GM19035 (cell line): ENCODE results near the gene DEAF1.
"Not testable (repeated sequence)": the region's sequence is repeated elsewhere in the genome, so short reads cannot be mapped to it uniquely, and the experiment has no call there.

ENCODE experiments used
- ATAC-seq: cut with Tn5 transposase; IDR thresholded peaks from one replicate; pipeline ENCODE4 v1.9.1; 2021; ENCODE audit not compliant: unreplicated experiment

DEAF1 gene

GRCh38 chr11:653136-653535, 41.9 kb downstream of the DEAF1 start:
- ATAC-seq, result not testable (repeated sequence)

GRCh38 chr11:650482-650881, 44.5 kb downstream of the DEAF1 start:
- no peak for ATAC-seq

- not testable (repeated sequence) for ATAC-seq
Measured at GRCh38 chr11:647672-648158, 47.3 kb downstream of the DEAF1 start.

- ATAC-seq, result no peak
Measured at GRCh38 chr11:646214-646613, 48.8 kb downstream of the DEAF1 start.

GRCh38 chr11:645536-645935, 49.5 kb downstream of the DEAF1 start:
- no peak for ATAC-seq

GRCh38 chr11:643849-644738, 50.9 kb downstream of the DEAF1 start:
- no peak for ATAC-seq

- no peak for ATAC-seq
Measured at GRCh38 chr11:643366-643765, 51.7 kb downstream of the DEAF1 start.

- no peak for ATAC-seq
Measured at GRCh38 chr11:641806-642370, 53.1 kb downstream of the DEAF1 start.

- no peak for ATAC-seq
Measured at GRCh38 chr11:640021-640706, 54.9 kb downstream of the DEAF1 start.

- ATAC-seq, result no peak
Measured at GRCh38 chr11:639332-639955, 55.6 kb downstream of the DEAF1 start.

GRCh38 chr11:638631-639331, 56.2 kb downstream of the DEAF1 start:
- no peak for ATAC-seq

GRCh38 chr11:637593-638521, 57.2 kb downstream of the DEAF1 start:
- no peak for ATAC-seq

- ATAC-seq, result no peak
Measured at GRCh38 chr11:637333-637592, 57.8 kb downstream of the DEAF1 start.

- ATAC-seq, result no peak
Measured at GRCh38 chr11:636511-637332, 58.3 kb downstream of the DEAF1 start, which contains the start of gene DRD4. TSS of gene DRD4 (plus strand) at chr11:637269. CDS start at chr11:637305, 36 bp downstream.

GRCh38 chr11:635945-636510, 59.0 kb downstream of the DEAF1 start:
- ATAC-seq, result no peak

GRCh38 chr11:630871-631270, 64.2 kb downstream of the DEAF1 start:
- ATAC-seq, result no peak

- ATAC-seq, result no peak
Measured at GRCh38 chr11:629237-629583, 65.8 kb downstream of the DEAF1 start.

GRCh38 chr11:628056-628455, 67.0 kb downstream of the DEAF1 start:
- ATAC-seq, result no peak

GRCh38 chr11:627308-627576, 67.8 kb downstream of the DEAF1 start:
- no peak for ATAC-seq
